ENCODE data around the gene SIX5.
A peak's percentile ranks its signal among the peaks of the same experiment; 100 is the strongest.
"Not testable (repeated sequence)": the region's sequence is repeated elsewhere in the genome, so short reads cannot be mapped to it uniquely, and the experiment has no call there.

The SIX5 gene

GRCh38 chr19:45754323-45754722 is 14.7 kb downstream of the SIX5 start:
- DNase-seq (ENCODE audit: low read depth): no peak

- no peak for DNase-seq (ENCODE audit: low read depth)
Measured at GRCh38 chr19:45753548-45753947, 15.5 kb downstream of the SIX5 start.

- DNase-seq (ENCODE audit: low read depth): no peak
Measured at GRCh38 chr19:45752639-45753038, 16.4 kb downstream of the SIX5 start.

GRCh38 chr19:45751483-45751882 is 17.6 kb downstream of the SIX5 start:
- not testable (repeated sequence) for DNase-seq (ENCODE audit: low read depth)

GRCh38 chr19:45747513-45747912 is 21.5 kb downstream of the SIX5 start:
- no peak for DNase-seq (ENCODE audit: low read depth)

GRCh38 chr19:45746866-45747265 is 22.2 kb downstream of the SIX5 start:
- DNase-seq (ENCODE audit: low read depth): no peak

GRCh38 chr19:45745606-45746005 is 23.4 kb downstream of the SIX5 start:
- no peak for DNase-seq (ENCODE audit: low read depth)

- DNase-seq (ENCODE audit: low read depth): no peak
Measured at GRCh38 chr19:45742969-45743368, 26.1 kb downstream of the SIX5 start.

GRCh38 chr19:45739498-45740439 is 29.3 kb downstream of the SIX5 start:
- DNase-seq (ENCODE audit: low read depth): no peak

- DNase-seq (ENCODE audit: low read depth): no peak
Measured at GRCh38 chr19:45733160-45733810, 35.8 kb downstream of the SIX5 start, which contains the start of gene MEIOSIN. TSS of gene MEIOSIN (plus strand) at chr19:45733439. CDS start at chr19:45735377, 1,938 bp downstream.

- DNase-seq (ENCODE audit: low read depth): peak; percentile 93
Measured at GRCh38 chr19:45730368-45731288, 38.4 kb downstream of the SIX5 start, which contains the start of gene FBXO46. TSS of gene FBXO46 (minus strand) at chr19:45730896. CDS start at chr19:45713495, 17,401 bp downstream.

GRCh38 chr19:45729800-45730290 is 39.2 kb downstream of the SIX5 start:
- no peak for DNase-seq (ENCODE audit: low read depth)

GRCh38 chr19:45728683-45729082 is 40.4 kb downstream of the SIX5 start:
- DNase-seq (ENCODE audit: low read depth): not testable (repeated sequence)

- DNase-seq (ENCODE audit: low read depth): not testable (repeated sequence)
Measured at GRCh38 chr19:45720065-45720464, 49.0 kb downstream of the SIX5 start.

GRCh38 chr19:45717983-45718650 is 50.9 kb downstream of the SIX5 start:
- DNase-seq (ENCODE audit: low read depth): no peak

- DNase-seq (ENCODE audit: low read depth): peak; percentile 89
Measured at GRCh38 chr19:45717131-45717982, 51.7 kb downstream of the SIX5 start.

GRCh38 chr19:45716359-45717130 is 52.5 kb downstream of the SIX5 start:
- DNase-seq (ENCODE audit: low read depth): no peak

GRCh38 chr19:45715139-45715538 is 53.9 kb downstream of the SIX5 start:
- no peak for DNase-seq (ENCODE audit: low read depth)

Data from non-pigmented ciliary epithelial cell (primary cell).